Sigmoid colon (tissue), 7 donors: ENCODE measurements around the gene RIPK3. TPM values are rescaled to one million over a fixed set of nuclear protein-coding genes. Genes with fewer than 3 reads are reported as not detected.
"Not testable (repeated sequence)": the region's sequence is repeated elsewhere in the genome, so short reads cannot be mapped to it uniquely, and the experiment has no call there.

Experiments used
- DNase-seq: peaks from one replicate; pipeline ENCODE4 v3.0.0-alpha.2; 2019
- H3K27ac ChIP-seq, 4 donors: fragments of 200-600 bp; sonication (generic); one replicate each; pipeline ENCODE4 v1.5.1; 2016 to 2019; ENCODE audit warnings: mild to moderate bottlenecking in 1 of 4
- H3K27me3 ChIP-seq, 3 donors: fragments of 200-600 bp; sonication (generic); one replicate each; pipeline ENCODE4 v1.5.1; 2019; ENCODE audit warnings: mild to moderate bottlenecking in 1 of 3
- H3K36me3 ChIP-seq, 4 donors: fragments of 200-600 bp; sonication (generic); one replicate each; pipeline ENCODE4 v1.5.1; 2016 to 2019
- H3K4me1 ChIP-seq, 4 donors: fragments of 200-600 bp; sonication (generic); one replicate each; pipeline ENCODE4 v1.5.1; 2017 to 2019
- H3K4me3 ChIP-seq, 4 donors: fragments of 200-600 bp; sonication (generic); one replicate each; pipeline ENCODE4 v1.5.1; 2017 to 2019; ENCODE audit warnings: mild to moderate bottlenecking in 2 of 4, moderate library complexity in 1 of 4
- H3K9me3 ChIP-seq, 4 donors: fragments of 200-600 bp in 3 of 4; sonication (generic) in 3 of 4; one replicate each; pipeline versions ENCODE4 v1.5.1 to v1.6.1; 2013 to 2019
- EP300 ChIP-seq, 4 donors: sonication (generic); formaldehyde crosslinking; IDR thresholded peaks; one replicate each; pipeline ENCODE4 v1.6.1; 2017; ENCODE audit warnings: antibody characterized with exemption in 4 of 4
- POLR2A ChIP-seq, 2 donors: fragments of 450-650 bp; IDR thresholded peaks; one replicate each; pipeline ENCODE4 v1.6.1; 2016; ENCODE audit warnings: antibody characterized with exemption in 2 of 2, mild to moderate bottlenecking in 2 of 2, moderate library complexity in 2 of 2
- POLR2AphosphoS5 ChIP-seq, 4 donors: sonication (generic); formaldehyde crosslinking; IDR thresholded peaks; one replicate each; pipeline ENCODE4 v1.6.1; 2017; ENCODE audit warnings: antibody characterized with exemption in 4 of 4
- WGBS, 2 donors: extraction: QIAGEN DNeasy Blood & Tissue Kit; methylation state at CpG; one replicate each; pipeline ENCODE4 v1.1.7; 2013; 5-methylcytosine and 5-hydroxymethylcytosine counted together
- intact Hi-C: fragments of 100-400 bp; cut with DNase I; formaldehyde crosslinking; loops from one replicate; pipeline ENCODE4 v1.15.1; 2023
- polyA plus RNA-seq, 3 donors: library from polyadenylated mRNA; stranded (reverse); fragments of 200-250 nt; gene quantifications; one replicate each; pipeline ENCODE4 v1.2.3, GENCODE V29; 2013
- total RNA-seq, 4 donors: library from RNA; depleted of rRNA; stranded (reverse); fragments of >200 nt; gene quantifications; one replicate each; pipeline ENCODE4 v1.1.0, GENCODE V29; 2016
- TF ChIP-seq, protein P1 (sequence below), 4 experiments: fragments of 450-650 bp in 3 of 4; fragments of 200-600 bp in 1 of 4; IDR thresholded peaks; one replicate each; pipeline ENCODE4 v1.5.1; 2016 to 2019; ENCODE audit warnings: antibody characterized with exemption in 4 of 4, mild to moderate bottlenecking in 3 of 4, moderate library complexity in 2 of 4
- donor health status: healthy with polysubstance abuse.
- donor health status: Bipolar disorder and iron deficiency.
- donor health status: healthy.

RIPK3 gene
- total and polyA plus RNA-seq, 7 donors, result 2.6 to 66.4 (median 12.5) TPM

- Histone ChIP-seq H3K27me3 (no peaks in the 10 kb centered on the region), H3K36me3 (no peaks in the 10 kb centered on the region), H3K9me3 (no peaks in the 10 kb centered on the region), H3K4me3 (no peak overlapping the region), H3K27ac (no peak overlapping the region), H3K4me1 (peaks cover 0 to 6% (median 5%) of the 10 kb centered on the region in 4 donors)
- DNase-seq, result no peak
- intact Hi-C loops, result no loop called here
- TF ChIP-seq EP300 (IDR thresholded peaks at IDR 0.05) (no peak), POLR2AphosphoS5 (IDR thresholded peaks at IDR 0.05) (no peak), POLR2A (IDR thresholded peaks at IDR 0.05) (no peak)
- WGBS, 2 donors, result 92 to 94% methylated on average over 3 of the region's 3 CpGs
These were observed 20.5 kb upstream of the RIPK3 start for GRCh38 chr14:24360281-24360680.

DNA sequence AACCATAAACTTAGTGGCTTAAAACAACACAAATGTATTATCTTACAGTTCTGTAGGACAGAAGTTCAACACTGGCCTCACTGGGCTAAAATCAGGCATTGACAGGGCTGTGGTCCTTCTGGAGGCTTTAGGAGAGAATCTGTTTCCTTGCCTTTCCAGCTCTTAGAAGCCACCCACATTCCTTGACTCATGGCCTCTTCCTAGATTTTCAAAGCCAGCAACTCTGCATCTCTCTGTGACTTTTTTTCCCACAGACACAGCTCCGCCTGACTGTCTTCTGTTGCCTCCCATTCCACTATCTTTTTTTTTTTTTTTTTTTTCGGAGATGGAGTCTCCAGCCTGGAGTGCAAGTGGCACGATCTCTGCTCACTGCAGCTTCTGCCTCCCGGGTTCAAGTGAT lies 16.4 kb upstream of the RIPK3 start:
- H3K27ac ChIP-seq, result no peak overlapping the region
- H3K4me1 ChIP-seq, result peaks cover 0 to 7% (median 3%) of the 10 kb centered on the region in 4 donors
- intact Hi-C loops, result no loop called here
- TF ChIP-seq, protein P1, sequence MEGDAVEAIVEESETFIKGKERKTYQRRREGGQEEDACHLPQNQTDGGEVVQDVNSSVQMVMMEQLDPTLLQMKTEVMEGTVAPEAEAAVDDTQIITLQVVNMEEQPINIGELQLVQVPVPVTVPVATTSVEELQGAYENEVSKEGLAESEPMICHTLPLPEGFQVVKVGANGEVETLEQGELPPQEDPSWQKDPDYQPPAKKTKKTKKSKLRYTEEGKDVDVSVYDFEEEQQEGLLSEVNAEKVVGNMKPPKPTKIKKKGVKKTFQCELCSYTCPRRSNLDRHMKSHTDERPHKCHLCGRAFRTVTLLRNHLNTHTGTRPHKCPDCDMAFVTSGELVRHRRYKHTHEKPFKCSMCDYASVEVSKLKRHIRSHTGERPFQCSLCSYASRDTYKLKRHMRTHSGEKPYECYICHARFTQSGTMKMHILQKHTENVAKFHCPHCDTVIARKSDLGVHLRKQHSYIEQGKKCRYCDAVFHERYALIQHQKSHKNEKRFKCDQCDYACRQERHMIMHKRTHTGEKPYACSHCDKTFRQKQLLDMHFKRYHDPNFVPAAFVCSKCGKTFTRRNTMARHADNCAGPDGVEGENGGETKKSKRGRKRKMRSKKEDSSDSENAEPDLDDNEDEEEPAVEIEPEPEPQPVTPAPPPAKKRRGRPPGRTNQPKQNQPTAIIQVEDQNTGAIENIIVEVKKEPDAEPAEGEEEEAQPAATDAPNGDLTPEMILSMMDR (IDR thresholded peaks at IDR 0.05), result no peak
- TF ChIP-seq POLR2AphosphoS5 (IDR thresholded peaks at IDR 0.05) (no peak), EP300 (IDR thresholded peaks at IDR 0.05) (no peak), POLR2A (IDR thresholded peaks at IDR 0.05) (no peak)
- H3K27me3 ChIP-seq, result no peaks in the 10 kb centered on the region
- no peak for DNase-seq
- 88 to 89% methylated on average over 4 of the region's 4 CpGs for whole genome bisulfite sequencing, 2 donors
- no peak overlapping the region for H3K4me3 ChIP-seq
- no peaks in the 10 kb centered on the region for H3K9me3 ChIP-seq
- H3K36me3 ChIP-seq, result no peaks in the 10 kb centered on the region

GRCh38 chr14:24355009-24355408 lies 15.2 kb upstream of the RIPK3 start:
- Histone ChIP-seq H3K27ac (no peak overlapping the region), H3K4me1 (peaks cover 0 to 7% (median 3%) of the 10 kb centered on the region in 4 donors), H3K4me3 (no peak overlapping the region), H3K9me3 (no peaks in the 10 kb centered on the region), H3K27me3 (no peaks in the 10 kb centered on the region), H3K36me3 (no peaks in the 10 kb centered on the region)
- intact Hi-C loops, result no loop called here
- DNase-seq, result no peak
- WGBS, 2 donors, result 90 to 93% methylated on average over 7 of the region's 7 CpGs
- TF ChIP-seq POLR2A (IDR thresholded peaks at IDR 0.05) (no peak), EP300 (IDR thresholded peaks at IDR 0.05) (no peak), POLR2AphosphoS5 (IDR thresholded peaks at IDR 0.05) (no peak)
- TF ChIP-seq, protein P1 (IDR thresholded peaks at IDR 0.05), result no peak

DNA sequence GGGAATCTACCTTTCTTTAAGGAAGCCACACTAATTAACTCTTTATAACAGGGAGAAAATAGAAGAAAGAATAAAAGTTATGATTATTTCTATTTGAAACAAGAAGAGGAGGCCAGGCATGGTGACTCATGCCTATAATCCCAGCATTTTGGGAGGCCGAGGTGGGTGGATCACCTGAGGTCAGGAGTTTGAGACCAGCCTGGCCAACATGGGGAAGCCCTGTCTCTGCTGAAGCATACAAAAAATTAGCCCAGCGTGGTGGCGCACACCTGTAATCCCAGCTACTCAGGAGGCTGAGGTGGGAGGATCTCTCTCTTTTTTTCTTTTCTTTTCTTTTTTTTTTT lies 14.7 kb upstream of the RIPK3 start:
- intact Hi-C loops, H3K27me3 ChIP-seq, H3K9me3 ChIP-seq, H3K36me3 ChIP-seq, H3K4me3 ChIP-seq, DNase-seq, H3K4me1 ChIP-seq: not testable (repeated sequence)
- 83 to 93% methylated on average over 3 of the region's 3 CpGs for WGBS, 2 donors
- peak overlapping the region in 2 of 4 donors; percentile 3 to 49 for H3K27ac ChIP-seq

GRCh38 chr14:24353559-24354481 lies 14.0 kb upstream of the RIPK3 start:
- Histone ChIP-seq H3K4me1 (peaks cover 0 to 7% (median 3%) of the 10 kb centered on the region in 4 donors), H3K4me3 (no peak overlapping the region), H3K27ac (peak overlapping the region in 2 of 4 donors; percentile 3 to 49), H3K27me3 (no peaks in the 10 kb centered on the region), H3K36me3 (no peaks in the 10 kb centered on the region), H3K9me3 (no peaks in the 10 kb centered on the region)
- intact Hi-C loops, result no loop called here
- no peak for DNase-seq
- 65 to 77% methylated on average over 5 of the region's 5 CpGs for WGBS, 2 donors
- TF ChIP-seq, protein P1 (IDR thresholded peaks at IDR 0.05), result no peak
- TF ChIP-seq POLR2AphosphoS5 (IDR thresholded peaks at IDR 0.05), result peak in 2 of 4 donors; percentile 29 to 59
